ENCODE data around the gene IGFBPL1.
"Not testable (repeated sequence)": the region's sequence is repeated elsewhere in the genome, so short reads cannot be mapped to it uniquely, and the experiment has no call there.

Gene IGFBPL1, protein sequence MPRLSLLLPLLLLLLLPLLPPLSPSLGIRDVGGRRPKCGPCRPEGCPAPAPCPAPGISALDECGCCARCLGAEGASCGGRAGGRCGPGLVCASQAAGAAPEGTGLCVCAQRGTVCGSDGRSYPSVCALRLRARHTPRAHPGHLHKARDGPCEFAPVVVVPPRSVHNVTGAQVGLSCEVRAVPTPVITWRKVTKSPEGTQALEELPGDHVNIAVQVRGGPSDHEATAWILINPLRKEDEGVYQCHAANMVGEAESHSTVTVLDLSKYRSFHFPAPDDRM

DNA sequence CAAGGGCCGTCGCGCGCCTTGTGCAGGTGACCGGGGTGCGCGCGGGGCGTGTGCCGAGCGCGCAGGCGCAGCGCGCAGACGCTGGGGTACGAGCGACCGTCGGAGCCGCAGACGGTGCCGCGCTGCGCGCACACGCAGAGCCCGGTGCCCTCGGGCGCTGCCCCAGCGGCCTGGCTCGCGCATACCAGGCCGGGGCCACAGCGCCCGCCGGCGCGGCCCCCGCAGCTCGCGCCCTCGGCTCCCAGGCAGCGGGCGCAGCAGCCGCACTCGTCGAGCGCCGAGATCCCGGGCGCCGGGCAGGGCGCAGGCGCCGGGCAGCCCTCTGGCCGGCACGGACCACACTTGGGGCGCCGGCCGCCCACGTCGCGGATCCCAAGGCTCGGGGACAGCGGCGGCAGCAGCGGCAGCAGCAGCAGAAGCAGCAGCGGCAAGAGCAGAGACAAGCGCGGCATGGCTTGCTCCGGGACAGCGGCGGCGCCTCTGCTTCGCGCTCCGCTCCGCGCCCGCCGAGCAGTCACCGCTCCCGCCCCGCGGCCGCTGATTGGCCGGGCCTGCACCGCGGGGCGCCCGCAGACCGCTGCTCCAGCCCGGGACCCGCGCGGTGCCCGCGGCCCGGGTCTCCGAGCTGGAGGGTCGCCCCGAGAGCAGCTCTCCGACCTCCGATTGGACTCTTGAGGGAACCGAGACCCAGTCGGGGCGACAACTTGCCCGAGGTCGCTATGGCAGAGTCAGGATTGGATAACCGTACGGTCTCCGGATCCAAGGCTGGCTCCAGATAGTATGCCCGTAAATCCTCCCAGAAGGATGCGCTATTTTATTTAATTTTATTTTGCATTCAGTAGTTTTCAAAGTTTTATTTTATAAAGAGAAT, at the start of gene IGFBPL1:
IGFBPL1 (minus strand) TSS at position 482 of the 871 bp plus-strand sequence; CDS start at position 452, 30 bp downstream.
- H3K27ac ChIP-seq, result no peak within 1 kb of the TSS
- TF ChIP-seq, protein P1, sequence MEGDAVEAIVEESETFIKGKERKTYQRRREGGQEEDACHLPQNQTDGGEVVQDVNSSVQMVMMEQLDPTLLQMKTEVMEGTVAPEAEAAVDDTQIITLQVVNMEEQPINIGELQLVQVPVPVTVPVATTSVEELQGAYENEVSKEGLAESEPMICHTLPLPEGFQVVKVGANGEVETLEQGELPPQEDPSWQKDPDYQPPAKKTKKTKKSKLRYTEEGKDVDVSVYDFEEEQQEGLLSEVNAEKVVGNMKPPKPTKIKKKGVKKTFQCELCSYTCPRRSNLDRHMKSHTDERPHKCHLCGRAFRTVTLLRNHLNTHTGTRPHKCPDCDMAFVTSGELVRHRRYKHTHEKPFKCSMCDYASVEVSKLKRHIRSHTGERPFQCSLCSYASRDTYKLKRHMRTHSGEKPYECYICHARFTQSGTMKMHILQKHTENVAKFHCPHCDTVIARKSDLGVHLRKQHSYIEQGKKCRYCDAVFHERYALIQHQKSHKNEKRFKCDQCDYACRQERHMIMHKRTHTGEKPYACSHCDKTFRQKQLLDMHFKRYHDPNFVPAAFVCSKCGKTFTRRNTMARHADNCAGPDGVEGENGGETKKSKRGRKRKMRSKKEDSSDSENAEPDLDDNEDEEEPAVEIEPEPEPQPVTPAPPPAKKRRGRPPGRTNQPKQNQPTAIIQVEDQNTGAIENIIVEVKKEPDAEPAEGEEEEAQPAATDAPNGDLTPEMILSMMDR (IDR thresholded peaks at IDR 0.05), result no peak
- TF ChIP-seq ZFX (IDR thresholded peaks at IDR 0.05; ENCODE audit: borderline replicate concordance), result no peak

DNA sequence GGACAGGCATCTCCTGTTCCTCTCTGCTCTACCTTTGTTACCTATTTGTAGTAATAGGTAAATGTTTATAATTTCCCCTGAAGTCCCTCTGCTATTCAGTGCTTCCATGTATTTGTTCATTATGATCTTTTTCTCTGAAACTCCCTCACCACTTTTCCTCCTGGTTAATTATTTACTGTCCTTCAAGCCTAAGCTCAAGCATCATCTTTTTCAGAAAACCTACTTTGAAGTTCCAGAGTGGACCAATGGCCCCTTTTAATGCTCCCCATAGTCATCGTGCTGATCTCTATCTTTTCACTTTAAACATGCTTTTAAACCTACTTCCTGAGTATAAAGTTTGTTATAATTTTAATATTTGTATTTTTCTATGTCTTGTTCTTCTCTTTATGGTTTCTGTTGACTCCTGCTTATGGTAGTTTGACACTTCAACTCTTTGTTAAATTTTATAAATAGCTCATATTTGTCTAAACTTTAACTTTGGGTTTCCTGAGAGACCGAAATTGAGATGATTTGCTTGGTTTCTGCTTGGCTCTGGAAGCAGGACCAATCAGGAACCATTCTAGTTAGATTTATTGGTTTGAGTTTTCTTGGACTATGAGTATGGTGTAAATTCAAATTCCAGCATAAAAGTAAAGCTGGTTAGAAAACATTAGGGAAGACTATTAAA, 48.5 kb upstream of the IGFBPL1 start:
- H3K27ac ChIP-seq, result not testable (repeated sequence)

- TF ChIP-seq, protein P1 (IDR thresholded peaks at IDR 0.05), result no peak
- TF ChIP-seq ZFX (IDR thresholded peaks at IDR 0.05; ENCODE audit: borderline replicate concordance), result no peak
- H3K27ac ChIP-seq, result no peak overlapping the region
Observed at GRCh38 chr9:38467404-38467803, 43.1 kb upstream of the IGFBPL1 start.

- no peak for TF ChIP-seq ZFX (IDR thresholded peaks at IDR 0.05; ENCODE audit: borderline replicate concordance)
- TF ChIP-seq, protein P1 (IDR thresholded peaks at IDR 0.05), result no peak
- no peak overlapping the region for H3K27ac ChIP-seq
Observed at GRCh38 chr9:38453835-38454234, 29.6 kb upstream of the IGFBPL1 start.

- H3K27ac ChIP-seq, result no peak overlapping the region
- TF ChIP-seq, protein P1 (IDR thresholded peaks at IDR 0.05), result no peak
- no peak for TF ChIP-seq ZFX (IDR thresholded peaks at IDR 0.05; ENCODE audit: borderline replicate concordance)
Observed at GRCh38 chr9:38451162-38451561, 26.9 kb upstream of the IGFBPL1 start.

GRCh38 chr9:38447703-38448102, 23.4 kb upstream of the IGFBPL1 start:
- TF ChIP-seq ZFX (IDR thresholded peaks at IDR 0.05; ENCODE audit: borderline replicate concordance), result no peak
- TF ChIP-seq, protein P1 (IDR thresholded peaks at IDR 0.05), result no peak
- H3K27ac ChIP-seq, result no peak overlapping the region

DNA sequence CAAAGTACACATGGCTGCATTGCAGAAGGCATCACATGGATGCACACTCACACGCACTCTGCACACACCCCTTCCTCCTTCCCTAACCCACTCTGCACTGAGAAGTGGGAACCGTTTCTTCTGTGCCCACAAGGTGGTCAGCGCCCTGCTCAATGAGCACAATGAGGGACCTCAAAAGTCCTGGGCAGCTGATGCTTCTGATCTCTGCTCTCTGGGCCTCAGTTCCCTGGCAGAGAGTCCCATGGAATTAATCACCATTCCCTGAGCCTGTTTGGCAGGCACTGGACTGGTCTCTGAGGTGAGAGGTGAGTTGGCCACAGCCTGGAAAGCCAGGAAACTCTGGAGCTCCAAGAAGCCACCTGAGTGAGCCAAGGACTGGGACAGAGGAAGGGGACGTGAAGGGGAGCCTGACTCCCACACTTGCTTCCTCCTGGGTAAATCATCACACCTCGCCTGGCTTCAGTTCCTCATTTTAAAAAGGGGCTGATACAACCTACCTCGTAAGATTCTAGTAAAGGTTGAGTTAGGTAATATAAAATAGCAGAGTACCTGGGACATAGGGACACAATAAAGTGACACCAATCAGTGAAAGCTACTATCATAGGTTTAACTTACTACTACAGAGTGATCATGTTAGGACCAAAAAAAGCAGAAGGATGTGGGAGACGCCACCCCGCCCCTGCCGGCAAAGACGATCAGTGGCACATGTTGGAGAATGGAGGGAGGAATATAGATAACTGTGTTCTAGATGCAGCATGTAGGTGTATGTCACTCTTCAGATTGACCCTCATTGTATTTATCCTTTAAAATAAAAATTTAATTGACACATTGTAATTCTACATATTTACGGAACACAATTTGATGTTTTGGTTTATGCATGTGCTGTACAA, 21.1 kb upstream of the IGFBPL1 start:
- TF ChIP-seq ZFX (IDR thresholded peaks at IDR 0.05; ENCODE audit: borderline replicate concordance), result no peak
- TF ChIP-seq, protein P1 (IDR thresholded peaks at IDR 0.05), result no peak
- no peak overlapping the region for H3K27ac ChIP-seq
